Pons (tissue), 1 donor: ENCODE measurements around the gene CADPS2.
"Not testable (repeated sequence)": the region's sequence is repeated elsewhere in the genome, so short reads cannot be mapped to it uniquely, and the experiment has no call there.

Experiments
- DNase-seq: peaks from one replicate; pipeline ENCODE4 v3.0.0-alpha.2; 2016; ENCODE audit warnings: low spot score

Gene CADPS2

GRCh38 chr7:122673951-122674350 lies 212.3 kb downstream of the CADPS2 start:
- no peak for DNase-seq

GRCh38 chr7:122672536-122672935 lies 213.7 kb downstream of the CADPS2 start:
- no peak for DNase-seq

GRCh38 chr7:122663733-122664132 lies 222.5 kb downstream of the CADPS2 start:
- no peak for DNase-seq

- no peak for DNase-seq
These were observed 227.4 kb downstream of the CADPS2 start for GRCh38 chr7:122658856-122659255.

GRCh38 chr7:122653685-122654084 lies 232.6 kb downstream of the CADPS2 start:
- no peak for DNase-seq

- no peak for DNase-seq
These were observed 233.4 kb downstream of the CADPS2 start for GRCh38 chr7:122652876-122653275.

GRCh38 chr7:122651451-122651850 lies 234.8 kb downstream of the CADPS2 start:
- no peak for DNase-seq

GRCh38 chr7:122643250-122643649 lies 243.0 kb downstream of the CADPS2 start:
- DNase-seq, result no peak

- no peak for DNase-seq
These were observed 247.8 kb downstream of the CADPS2 start for GRCh38 chr7:122638459-122638858.

GRCh38 chr7:122637784-122638183 lies 248.5 kb downstream of the CADPS2 start:
- no peak for DNase-seq

- DNase-seq, result not testable (repeated sequence)
These were observed 250.8 kb downstream of the CADPS2 start for GRCh38 chr7:122635481-122635880.

GRCh38 chr7:122633472-122633871 lies 252.8 kb downstream of the CADPS2 start:
- no peak for DNase-seq

GRCh38 chr7:122632238-122632637 lies 254.0 kb downstream of the CADPS2 start:
- DNase-seq, result no peak

GRCh38 chr7:122629412-122629953 lies 256.8 kb downstream of the CADPS2 start:
- DNase-seq, result no peak

- DNase-seq, result no peak
These were observed 257.4 kb downstream of the CADPS2 start for GRCh38 chr7:122628651-122629411.

GRCh38 chr7:122626785-122627184 lies 259.5 kb downstream of the CADPS2 start:
- DNase-seq, result no peak

- no peak for DNase-seq
These were observed 263.6 kb downstream of the CADPS2 start for GRCh38 chr7:122622682-122623081.

GRCh38 chr7:122619664-122620063 lies 266.6 kb downstream of the CADPS2 start:
- DNase-seq, result no peak

- no peak for DNase-seq
These were observed 267.6 kb downstream of the CADPS2 start for GRCh38 chr7:122618585-122619189.

GRCh38 chr7:122616951-122617350 lies 269.3 kb downstream of the CADPS2 start:
- DNase-seq, result no peak

- DNase-seq, result no peak
These were observed 280.3 kb downstream of the CADPS2 start for GRCh38 chr7:122605929-122606328.

GRCh38 chr7:122604251-122604650 lies 282.0 kb downstream of the CADPS2 start:
- DNase-seq, result no peak

- DNase-seq, result no peak
These were observed 283.5 kb downstream of the CADPS2 start for GRCh38 chr7:122602800-122603199.
